Fibroblast of lung (primary cell): ENCODE measurements around the gene ELF3.

Source experiments
- CTCF ChIP-seq, 2 donors: IDR thresholded peaks in 1 of 2; conservative IDR thresholded peaks in 1 of 2; 1 replicate in 1 of 2; 2 replicates in 1 of 2; pipeline ENCODE4 v1.5.1; 2011 to 2012; ENCODE audit warnings: low read length in 2 of 2, control low read depth in 1 of 2, inconsistent platforms in 1 of 2, low read depth in 1 of 2, mild to moderate bottlenecking in 1 of 2
- EZH2 ChIP-seq: IDR thresholded peaks from 2 replicates; pipeline ENCODE4 v1.5.1; 2012; ENCODE audit warnings: low read length, control low read depth, mild to moderate bottlenecking; ENCODE audit errors: missing control alignments

DNA sequence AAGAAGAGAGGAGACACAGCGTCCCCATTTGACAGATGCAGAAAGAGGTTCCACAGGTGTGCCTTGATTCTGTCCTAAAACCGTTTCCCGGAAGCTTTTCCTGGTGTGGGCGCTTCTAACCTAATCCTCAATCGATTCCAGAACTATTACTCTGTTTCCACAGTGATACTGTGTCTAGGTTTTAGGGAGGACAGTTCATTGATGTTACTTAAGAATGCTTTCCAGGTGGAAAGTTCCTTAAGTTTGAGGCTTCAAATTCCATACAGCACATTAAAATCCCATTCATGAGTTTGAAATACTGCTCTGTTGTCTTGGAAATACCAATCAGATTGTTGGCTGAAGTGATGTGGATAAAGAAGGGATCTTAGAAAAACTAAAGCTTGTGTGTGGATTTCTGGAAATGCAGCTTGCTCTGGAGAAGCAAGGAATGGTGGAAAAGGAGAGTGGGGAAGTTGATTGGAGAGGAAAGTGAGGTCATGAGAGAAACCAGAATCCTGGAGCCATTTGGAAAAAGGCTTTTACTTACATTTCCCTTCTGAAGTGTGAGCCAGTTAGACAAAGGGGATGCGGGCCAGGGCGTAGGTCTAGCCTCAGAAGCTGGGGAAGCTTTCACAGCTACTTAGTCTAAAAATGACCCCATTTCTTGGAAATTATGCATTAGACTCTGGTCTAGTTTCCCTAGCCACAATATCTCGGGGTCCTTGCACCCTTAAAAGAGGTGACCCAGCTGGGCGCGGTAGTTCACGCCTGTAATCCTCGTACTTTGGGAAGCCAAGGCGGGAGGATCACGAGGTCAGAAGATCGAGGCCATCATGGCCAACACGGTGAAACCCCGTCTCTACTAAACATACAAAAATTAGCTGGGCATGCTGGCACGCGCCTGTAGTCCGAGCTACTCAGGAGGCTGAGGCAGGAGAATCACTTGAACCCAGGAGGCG, 6.7 kb downstream of the ELF3 start:
- TF ChIP-seq CTCF (conservative IDR thresholded peaks at IDR 0.05 in 1 of 2, IDR thresholded peaks at IDR 0.05 in 1 of 2; ENCODE audit: low read depth in 1 of 2, low read length in 2 of 2) (no peak), EZH2 (no peak)
